ENCODE measurements around the gene ACOT11.

DNA sequence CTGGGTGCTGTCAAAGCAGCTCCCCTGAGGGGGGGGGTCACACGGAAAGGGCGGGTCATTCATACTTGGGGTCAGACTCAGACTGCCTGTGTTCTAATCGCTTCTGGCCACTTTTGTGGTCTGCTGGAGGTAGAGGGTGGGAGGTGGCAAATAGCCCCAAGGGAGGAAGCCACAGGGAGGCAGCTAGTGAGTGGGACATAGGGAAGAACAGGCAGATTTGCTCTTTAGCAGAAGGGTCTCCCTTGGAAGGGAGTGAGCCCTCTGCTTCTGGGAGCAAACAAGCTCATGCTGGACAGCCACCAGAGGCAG is 24.5 kb downstream of the ACOT11 start:
- TF ChIP-seq POLR2A (IDR thresholded peaks at IDR 0.05) = no peak
- TF ChIP-seq, protein P1, sequence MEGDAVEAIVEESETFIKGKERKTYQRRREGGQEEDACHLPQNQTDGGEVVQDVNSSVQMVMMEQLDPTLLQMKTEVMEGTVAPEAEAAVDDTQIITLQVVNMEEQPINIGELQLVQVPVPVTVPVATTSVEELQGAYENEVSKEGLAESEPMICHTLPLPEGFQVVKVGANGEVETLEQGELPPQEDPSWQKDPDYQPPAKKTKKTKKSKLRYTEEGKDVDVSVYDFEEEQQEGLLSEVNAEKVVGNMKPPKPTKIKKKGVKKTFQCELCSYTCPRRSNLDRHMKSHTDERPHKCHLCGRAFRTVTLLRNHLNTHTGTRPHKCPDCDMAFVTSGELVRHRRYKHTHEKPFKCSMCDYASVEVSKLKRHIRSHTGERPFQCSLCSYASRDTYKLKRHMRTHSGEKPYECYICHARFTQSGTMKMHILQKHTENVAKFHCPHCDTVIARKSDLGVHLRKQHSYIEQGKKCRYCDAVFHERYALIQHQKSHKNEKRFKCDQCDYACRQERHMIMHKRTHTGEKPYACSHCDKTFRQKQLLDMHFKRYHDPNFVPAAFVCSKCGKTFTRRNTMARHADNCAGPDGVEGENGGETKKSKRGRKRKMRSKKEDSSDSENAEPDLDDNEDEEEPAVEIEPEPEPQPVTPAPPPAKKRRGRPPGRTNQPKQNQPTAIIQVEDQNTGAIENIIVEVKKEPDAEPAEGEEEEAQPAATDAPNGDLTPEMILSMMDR (IDR thresholded peaks at IDR 0.05) = no peak

Measured in breast epithelium (tissue), 3 donors.